Measurements from ENCODE around the gene HOXB9. TPM values are rescaled to one million over a fixed set of nuclear protein-coding genes. Genes with fewer than 3 reads are reported as not detected.

The HOXB9 gene
- total RNA-seq, 1 donor from 2014 or later: not detected

- Histone ChIP-seq H3K27me3 (no peaks in the 10 kb centered on the region), H3K36me3 (no peaks in the 10 kb centered on the region), H3K4me3 (peak within 1 kb of the TSS; percentile 46 to 70), H3K9me3 (no peaks in the 10 kb centered on the region), H3K4me1 (peaks cover 2 to 14% of the 10 kb centered on the region in 2 donors), H3K27ac (peak within 1 kb of the TSS; percentile 71 to 75)
- DNase-seq (ENCODE audit: low spot score in 2 of 2): peak in 1 of 2 donors; percentile 81
- intact Hi-C loops (cut with DNase I): loop anchor here (1.0 kb wide), 1 partner anchor 8 kb away; no protein-coding TSS in a partner anchor
- TF ChIP-seq CTCF (IDR thresholded peaks at IDR 0.05): no peak
Observed at GRCh38 chr17:48604770-48605329, 21.3 kb downstream of the HOXB9 start, which contains the start of gene HOXB6. HOXB6 (minus strand) TSS chr17:48604986; CDS start chr17:48598150, 6,836 bp downstream.

DNA sequence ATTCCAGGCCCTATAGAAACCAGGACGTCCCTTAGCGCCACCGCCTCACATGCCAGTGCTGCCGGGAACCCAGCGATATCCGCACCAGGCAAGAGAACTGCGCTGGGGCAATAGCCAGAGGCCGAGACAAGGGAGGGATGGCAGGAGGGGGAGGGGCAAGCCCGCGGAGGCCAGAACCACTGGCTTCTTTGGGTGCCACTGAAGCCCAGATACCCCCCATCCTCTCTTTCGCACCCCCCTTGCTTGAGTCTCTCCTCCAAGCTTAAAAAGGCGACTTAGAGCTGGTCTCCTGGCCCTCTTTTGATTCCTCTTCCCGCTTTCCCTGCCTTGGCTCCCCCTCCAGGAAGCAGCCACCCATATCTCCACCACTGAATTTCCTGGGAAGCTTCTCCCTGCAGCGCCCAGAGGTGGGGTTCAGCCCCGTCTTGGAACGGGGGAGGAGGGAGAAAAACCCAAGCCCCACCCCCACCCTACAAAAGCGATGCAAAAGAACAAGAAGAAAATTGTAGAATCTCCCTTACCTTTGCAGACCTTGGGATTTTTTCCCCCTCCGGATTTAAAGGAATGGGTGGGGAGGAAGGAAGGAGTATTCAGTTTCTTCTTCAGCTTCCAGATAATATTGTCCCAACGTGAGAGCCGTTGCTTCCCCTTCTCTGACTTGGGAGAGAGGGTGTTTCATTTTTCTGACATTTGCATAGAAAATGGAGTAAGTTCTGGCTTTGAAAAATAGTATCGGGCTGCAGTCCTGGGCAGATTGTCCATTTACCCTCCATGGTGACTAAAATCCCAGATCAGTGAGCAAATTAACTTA is 22.0 kb downstream of the HOXB9 start:
- peak overlapping the region; percentile 46 to 70 for H3K4me3 ChIP-seq
- H3K4me1 ChIP-seq: peaks cover 0 to 7% of the 10 kb centered on the region in 2 donors
- H3K36me3 ChIP-seq: no peaks in the 10 kb centered on the region
- peak in 1 of 3 experiments; percentile 3 for TF ChIP-seq CTCF (IDR thresholded peaks at IDR 0.05)
- intact Hi-C loops (cut with DNase I): loop anchor here (1.0 kb wide), 1 partner anchor 9 kb away; no protein-coding TSS in a partner anchor
- no peaks in the 10 kb centered on the region for H3K27me3 ChIP-seq
- peak in 1 of 2 donors; percentile 80 for DNase-seq (ENCODE audit: low spot score in 2 of 2)
- peak overlapping the region; percentile 71 to 75 for H3K27ac ChIP-seq
- H3K9me3 ChIP-seq: no peaks in the 10 kb centered on the region

- H3K27ac ChIP-seq: no peak overlapping the region
- DNase-seq (ENCODE audit: low spot score in 2 of 2): no peak
- intact Hi-C loops (cut with DNase I): no loop called here
- no peaks in the 10 kb centered on the region for H3K36me3 ChIP-seq
- no peaks in the 10 kb centered on the region for H3K27me3 ChIP-seq
- TF ChIP-seq CTCF (IDR thresholded peaks at IDR 0.05): no peak
- H3K9me3 ChIP-seq: no peaks in the 10 kb centered on the region
- H3K4me1 ChIP-seq: peaks cover 4 to 21% of the 10 kb centered on the region in 2 donors
- H3K4me3 ChIP-seq: peak overlapping the region; percentile 46 to 70
Observed at GRCh38 chr17:48601539-48602425, 24.4 kb downstream of the HOXB9 start.

DNA sequence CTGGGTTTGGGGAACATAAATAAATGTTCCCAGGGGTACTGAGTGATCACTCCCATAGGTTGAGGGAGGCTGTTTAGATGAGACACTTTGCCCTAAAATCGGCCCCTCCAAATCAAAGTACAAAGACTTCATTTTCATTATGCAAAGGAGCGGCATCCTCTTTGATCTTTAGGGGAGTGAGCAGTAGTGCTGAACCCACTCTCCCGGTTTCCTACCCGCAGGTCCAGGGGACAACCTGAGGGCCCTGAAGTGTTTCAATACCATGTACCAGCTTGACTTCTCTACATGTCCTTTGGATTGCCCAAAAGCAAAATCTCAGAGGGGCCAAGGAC is 25.0 kb downstream of the HOXB9 start:
- no peak overlapping the region for H3K27ac ChIP-seq
- intact Hi-C loops (cut with DNase I): no loop called here
- H3K36me3 ChIP-seq: no peaks in the 10 kb centered on the region
- no peak for DNase-seq (ENCODE audit: low spot score in 2 of 2)
- peaks cover 4 to 21% of the 10 kb centered on the region in 2 donors for H3K4me1 ChIP-seq
- no peak for TF ChIP-seq CTCF (IDR thresholded peaks at IDR 0.05)
- H3K9me3 ChIP-seq: no peaks in the 10 kb centered on the region
- H3K27me3 ChIP-seq: no peaks in the 10 kb centered on the region
- H3K4me3 ChIP-seq: no peak overlapping the region

GRCh38 chr17:48600244-48601098 is 25.7 kb downstream of the HOXB9 start:
- Histone ChIP-seq H3K4me1 (peaks cover 4 to 21% of the 10 kb centered on the region in 2 donors), H3K9me3 (no peaks in the 10 kb centered on the region), H3K36me3 (peaks cover 0 to under 1% of the 10 kb centered on the region in 2 donors), H3K4me3 (no peak overlapping the region), H3K27ac (no peak overlapping the region), H3K27me3 (no peaks in the 10 kb centered on the region)
- no peak for DNase-seq (ENCODE audit: low spot score in 2 of 2)
- intact Hi-C loops (cut with DNase I): no loop called here
- no peak for TF ChIP-seq CTCF (IDR thresholded peaks at IDR 0.05)

Measured in ascending aorta (tissue), 2 donors.